ENCODE measurements around the gene IL4I1. TPM values are rescaled to one million over a fixed set of nuclear protein-coding genes. Genes with fewer than 3 reads are reported as not detected.

The IL4I1 gene
- polyA plus RNA-seq, 1 donor (not counting 4 experiments of a cell fraction or from before 2014, with no cell fraction given), result 0.13 TPM

GRCh38 chr19:49878744-49879070 is 18.0 kb downstream of the IL4I1 start:
- H2AFZ ChIP-seq (ENCODE audit: control insufficient read depth, low read length), result no peak overlapping the region
- H3K9me3 ChIP-seq (ENCODE audit: control insufficient read depth, low read depth, low read length), result peaks cover 4% of the 10 kb centered on the region
- H3K36me3 ChIP-seq (ENCODE audit: control insufficient read depth in 2 of 2, extremely low read depth in 1 of 2, insufficient read depth in 2 of 2, low read length in 2 of 2), result peaks cover 31 to 35% of the 10 kb centered on the region in 2 experiments
- peaks cover 23% of the 10 kb centered on the region for H3K4me1 ChIP-seq (ENCODE audit: control insufficient read depth, extremely low read depth, insufficient read depth, low read length)
- H3K9ac ChIP-seq (ENCODE audit: control insufficient read depth, extremely low read depth, insufficient read depth, low read length), result peak overlapping the region; percentile 99
- no peaks in the 10 kb centered on the region for H4K20me1 ChIP-seq (ENCODE audit: control insufficient read depth, extremely low read depth, insufficient read depth, low read length)
- H3K27me3 ChIP-seq (ENCODE audit: control insufficient read depth, extremely low read depth, insufficient read depth, low read length), result no peaks in the 10 kb centered on the region
- FAIRE-seq, result no peak
- no peak for DNase-seq (ENCODE audit: low read depth, low spot score)
- dilution Hi-C loops (cut with MboI; ENCODE audit: extremely low pct_ligation_motif_present, low sequenced_read_pairs), result no loop called here
- H3K27ac ChIP-seq (ENCODE audit: control insufficient read depth, insufficient read depth, low read length), result peak overlapping the region; percentile 100
- peaks cover 31% of the 10 kb centered on the region for H3K79me2 ChIP-seq (ENCODE audit: control insufficient read depth, insufficient read depth, low read length)
- H3K9me1 ChIP-seq (ENCODE audit: control insufficient read depth, extremely low read depth, insufficient read depth, low read length), result no peaks in the 10 kb centered on the region
- TF ChIP-seq EZH2 (IDR thresholded peaks at IDR 0.05; ENCODE audit: low read length), result no peak
- TF ChIP-seq CTCF (optimal IDR thresholded peaks at IDR 0.05 in 1 of 3, IDR thresholded peaks at IDR 0.05 in 1 of 3, conservative IDR thresholded peaks at IDR 0.05 in 1 of 3; ENCODE audit: extremely low read depth in 1 of 3, insufficient read depth in 2 of 3, low read length in 3 of 3), result no peak
- H3K4me3 ChIP-seq (ENCODE audit: control insufficient read depth in 2 of 3, extremely low read depth in 1 of 3, insufficient read depth in 2 of 3, low read depth in 1 of 3, low read length in 3 of 3), result peak overlapping the region in 2 of 3 experiments; percentile 84 to 86
- peak overlapping the region; percentile 82 for H3K4me2 ChIP-seq (ENCODE audit: control insufficient read depth, extremely low read depth, insufficient read depth, low read depth, low read length)

GRCh38 chr19:49877879-49878743 is 18.6 kb downstream of the IL4I1 start:
- H3K9me1 ChIP-seq (ENCODE audit: control insufficient read depth, extremely low read depth, insufficient read depth, low read length), result no peaks in the 10 kb centered on the region
- peaks cover 23% of the 10 kb centered on the region for H3K4me1 ChIP-seq (ENCODE audit: control insufficient read depth, extremely low read depth, insufficient read depth, low read length)
- peaks cover 35% of the 10 kb centered on the region for H3K79me2 ChIP-seq (ENCODE audit: control insufficient read depth, insufficient read depth, low read length)
- H2AFZ ChIP-seq (ENCODE audit: control insufficient read depth, low read length), result peak overlapping the region; percentile 97
- peaks cover 27 to 31% of the 10 kb centered on the region in 2 experiments for H3K36me3 ChIP-seq (ENCODE audit: control insufficient read depth in 2 of 2, extremely low read depth in 1 of 2, insufficient read depth in 2 of 2, low read length in 2 of 2)
- no peak for TF ChIP-seq EZH2 (IDR thresholded peaks at IDR 0.05; ENCODE audit: low read length)
- no peak for TF ChIP-seq CTCF (optimal IDR thresholded peaks at IDR 0.05 in 1 of 3, IDR thresholded peaks at IDR 0.05 in 1 of 3, conservative IDR thresholded peaks at IDR 0.05 in 1 of 3; ENCODE audit: extremely low read depth in 1 of 3, insufficient read depth in 2 of 3, low read length in 3 of 3)
- peak overlapping the region; percentile 99 for H3K9ac ChIP-seq (ENCODE audit: control insufficient read depth, extremely low read depth, insufficient read depth, low read length)
- FAIRE-seq (peak; percentile 44), DNase-seq (ENCODE audit: low read depth, low spot score) (peak; percentile 83)
- no peaks in the 10 kb centered on the region for H3K27me3 ChIP-seq (ENCODE audit: control insufficient read depth, extremely low read depth, insufficient read depth, low read length)
- dilution Hi-C loops (cut with MboI; ENCODE audit: extremely low pct_ligation_motif_present, low sequenced_read_pairs), result no loop called here
- peak overlapping the region; percentile 82 for H3K4me2 ChIP-seq (ENCODE audit: control insufficient read depth, extremely low read depth, insufficient read depth, low read depth, low read length)
- peak overlapping the region; percentile 100 for H3K27ac ChIP-seq (ENCODE audit: control insufficient read depth, insufficient read depth, low read length)
- H3K9me3 ChIP-seq (ENCODE audit: control insufficient read depth, low read depth, low read length), result peaks cover 4% of the 10 kb centered on the region
- no peaks in the 10 kb centered on the region for H4K20me1 ChIP-seq (ENCODE audit: control insufficient read depth, extremely low read depth, insufficient read depth, low read length)
- peak overlapping the region; percentile 86 to 95 (median 92) for H3K4me3 ChIP-seq (ENCODE audit: control insufficient read depth in 2 of 3, extremely low read depth in 1 of 3, insufficient read depth in 2 of 3, low read depth in 1 of 3, low read length in 3 of 3)

Data from keratinocyte (primary cell).